ENCODE data around the gene AEBP2.

- TF ChIP-seq EZH2 (IDR thresholded peaks at IDR 0.05) (no peak), POLR2AphosphoS5 (IDR thresholded peaks at IDR 0.05; ENCODE audit: borderline replicate concordance, low read depth, low read length) (no peak)
Observed at GRCh38 chr12:19507823-19508222, 68.5 kb downstream of the AEBP2 start.
